Renal cortex interstitium (tissue), 11 donors: Measurements from ENCODE around the gene GRK4. TPM values are rescaled to one million over a fixed set of nuclear protein-coding genes. Genes with fewer than 3 reads are reported as not detected.
A peak's percentile ranks its signal among the peaks of the same experiment; 100 is the strongest.
"Not testable (repeated sequence)": the region's sequence is repeated elsewhere in the genome, so short reads cannot be mapped to it uniquely, and the experiment has no call there.

Experiments used
- DNase-seq, 11 donors: peaks; one replicate each; pipeline ENCODE4 v3.0.0-alpha.2; 2013; ENCODE audit warnings: low read depth in 9 of 11, low spot score in 4 of 11; ENCODE audit errors: extremely low read depth in 1 of 11
- polyA plus RNA-seq, 3 donors: library from polyadenylated mRNA; unstranded; fragments of 120-200 nt; gene quantifications; one replicate each; pipeline ENCODE4 v1.2.1, GENCODE V29; 2013; ENCODE audit not compliant: insufficient read length in 3 of 3

GRK4 gene
- polyA plus RNA-seq, 3 donors, result 6.2 to 10.0 (median 8.0) TPM

- DNase-seq, result no peak
Observed at GRCh38 chr4:3046623-3047022, 83.3 kb downstream of the GRK4 start.

GRCh38 chr4:3047464-3048286 is 84.3 kb downstream of the GRK4 start:
- peak in 8 of 11 donors; percentile 11 to 47 (median 36) for DNase-seq

DNA sequence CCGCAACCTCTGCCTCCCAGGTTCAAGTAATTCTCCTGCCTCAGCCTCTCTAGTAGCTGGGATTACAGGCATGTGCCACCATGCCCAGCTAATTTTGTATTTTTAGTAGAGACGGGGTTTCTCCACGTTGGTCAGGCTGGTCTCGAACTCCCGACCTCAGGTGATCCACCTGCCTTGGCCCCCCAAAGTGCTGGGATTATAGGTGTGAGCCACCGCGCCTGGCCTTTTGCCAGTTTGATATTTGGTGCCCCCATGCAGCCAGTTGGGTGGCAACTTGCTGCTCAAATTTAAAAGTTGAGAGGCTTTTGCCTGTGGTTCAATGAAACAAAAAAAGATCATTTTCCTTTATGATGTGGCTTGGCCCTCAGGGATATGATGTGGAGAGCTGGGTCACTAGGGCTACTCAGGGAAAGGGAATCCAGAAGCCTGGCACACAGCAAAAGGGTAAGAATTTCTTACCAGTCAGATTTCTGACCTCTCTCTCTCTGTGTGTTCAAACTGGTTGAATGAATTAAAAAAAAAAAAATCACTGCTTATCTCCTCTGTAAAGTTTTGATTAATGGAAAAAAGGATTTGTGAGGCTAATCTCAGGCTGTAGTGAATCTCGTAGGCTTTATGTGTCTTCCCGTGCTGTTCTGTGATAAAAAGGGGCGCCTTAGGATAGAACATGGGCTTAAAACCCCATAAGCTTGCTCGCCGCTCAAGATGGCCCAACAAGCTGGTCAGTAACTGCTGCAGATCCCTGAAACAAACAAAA is 87.9 kb downstream of the GRK4 start:
- not testable (repeated sequence) for DNase-seq

DNA sequence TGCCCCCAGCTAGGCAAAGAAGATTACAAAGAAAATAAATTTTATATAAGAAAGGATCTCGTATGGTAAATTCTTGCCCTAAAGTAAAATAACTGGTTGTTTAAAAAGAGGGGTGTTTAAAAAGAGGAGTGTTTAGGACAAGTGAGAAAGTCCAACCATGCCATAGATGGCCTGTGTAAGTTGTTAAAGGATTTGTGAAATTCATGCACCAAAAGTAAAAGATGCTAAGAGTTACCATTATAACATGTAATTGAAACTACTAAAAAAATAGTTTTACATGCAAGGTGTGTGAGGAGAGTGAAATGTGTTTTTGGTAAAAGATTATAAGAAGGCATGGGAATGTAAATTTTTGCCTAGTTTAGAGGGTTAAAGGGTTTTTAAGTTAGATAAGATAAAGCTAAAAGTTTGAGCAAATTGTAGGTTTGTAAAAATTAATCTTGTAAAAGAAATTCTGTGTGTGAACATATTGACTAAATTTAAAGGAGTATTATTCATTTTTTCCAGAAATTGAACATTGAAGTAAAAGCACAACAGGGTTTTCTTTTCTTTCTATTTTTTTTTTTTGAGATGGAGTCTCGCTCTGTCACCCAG is 90.9 kb downstream of the GRK4 start:
- no peak for DNase-seq

DNA sequence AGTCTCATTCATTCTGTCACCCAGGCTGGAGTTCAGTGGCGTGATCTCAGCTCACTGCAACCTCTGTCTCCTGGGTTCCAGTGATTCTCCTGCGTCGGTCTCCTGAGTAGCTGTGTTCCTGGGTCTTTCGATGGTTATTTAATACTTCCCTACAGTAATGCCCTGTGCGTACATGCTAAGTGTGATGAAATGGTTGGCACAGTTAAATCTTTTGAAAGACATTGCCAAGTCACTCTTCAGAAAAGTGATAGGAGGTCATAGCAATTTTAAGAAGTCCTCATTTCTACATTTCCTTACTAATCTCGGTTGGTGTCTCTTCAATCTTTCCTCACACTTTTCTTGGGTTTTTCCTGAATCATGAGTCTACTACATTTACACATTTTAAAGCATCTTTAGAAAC is 96.6 kb downstream of the GRK4 start:
- no peak for DNase-seq

DNA sequence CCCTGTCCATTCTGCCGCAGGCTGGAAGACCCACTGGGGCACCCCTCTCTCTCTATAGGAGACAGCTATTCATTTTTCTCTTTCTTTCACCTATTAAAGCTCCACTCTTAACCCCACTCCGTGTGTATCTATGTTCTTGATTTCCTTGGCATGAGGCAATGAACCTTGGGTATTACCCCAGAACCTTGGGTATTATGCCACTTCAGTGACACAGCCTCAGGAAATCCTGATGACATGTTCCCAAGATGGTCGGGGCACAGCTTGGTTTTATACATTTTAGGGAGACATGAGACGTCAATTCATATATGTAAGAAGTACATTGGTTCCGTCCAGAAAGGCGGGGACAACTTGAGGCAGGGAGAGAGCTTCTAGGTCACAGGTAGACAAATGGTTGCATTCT is 97.6 kb downstream of the GRK4 start:
- DNase-seq, result no peak

- no peak for DNase-seq
Observed at GRCh38 chr4:3062471-3062870, 99.1 kb downstream of the GRK4 start.

DNA sequence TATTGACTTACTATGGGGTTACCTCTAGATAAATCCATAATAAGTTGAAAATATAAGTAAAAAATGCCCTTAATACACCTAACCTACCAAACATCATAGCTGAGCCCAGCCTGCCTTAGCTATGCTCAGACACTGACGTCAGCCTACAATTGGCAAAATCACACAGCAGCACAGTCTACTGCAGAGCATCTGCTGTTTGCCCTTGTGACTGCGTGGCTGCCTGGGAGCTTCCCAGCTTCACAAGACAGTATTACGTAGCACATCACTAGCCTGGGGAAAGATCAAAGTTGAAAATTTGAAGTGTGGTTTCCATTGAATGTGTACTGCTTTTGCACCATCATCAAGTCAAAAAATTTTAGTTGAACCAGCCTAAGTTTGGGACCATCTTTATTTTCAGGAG is 102.2 kb downstream of the GRK4 start:
- DNase-seq, result no peak

GRCh38 chr4:3066836-3067400 is 103.5 kb downstream of the GRK4 start:
- DNase-seq, result peak in 2 of 11 donors; percentile 15 to 41

DNA sequence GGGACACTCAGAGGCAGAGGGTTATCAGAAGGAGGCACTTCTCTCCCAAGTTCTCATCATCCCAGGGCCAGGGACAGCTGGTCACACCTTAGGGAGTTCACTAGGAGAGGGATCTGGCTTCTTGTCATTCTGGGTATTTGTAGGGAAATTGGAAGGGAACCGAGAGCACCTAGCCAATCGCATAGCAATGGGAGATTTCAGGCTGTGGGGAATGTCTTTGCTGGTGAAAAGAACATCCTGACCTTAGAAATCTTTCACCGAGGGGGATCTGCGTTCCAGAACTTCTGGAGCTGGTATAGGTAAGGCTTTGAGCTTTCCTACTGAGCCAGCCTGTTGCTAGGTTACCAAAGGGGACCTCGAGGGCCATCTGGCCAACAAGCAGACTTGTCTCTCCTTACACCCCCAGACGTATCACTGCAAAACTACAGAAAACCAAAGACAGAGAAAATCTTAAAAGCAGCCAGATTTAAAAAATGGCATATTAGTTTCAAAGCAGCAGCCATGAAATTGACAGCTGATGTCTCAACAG is 104.2 kb downstream of the GRK4 start:
- DNase-seq, result no peak

- no peak for DNase-seq
Observed at GRCh38 chr4:3069661-3070199, 106.4 kb downstream of the GRK4 start.

DNA sequence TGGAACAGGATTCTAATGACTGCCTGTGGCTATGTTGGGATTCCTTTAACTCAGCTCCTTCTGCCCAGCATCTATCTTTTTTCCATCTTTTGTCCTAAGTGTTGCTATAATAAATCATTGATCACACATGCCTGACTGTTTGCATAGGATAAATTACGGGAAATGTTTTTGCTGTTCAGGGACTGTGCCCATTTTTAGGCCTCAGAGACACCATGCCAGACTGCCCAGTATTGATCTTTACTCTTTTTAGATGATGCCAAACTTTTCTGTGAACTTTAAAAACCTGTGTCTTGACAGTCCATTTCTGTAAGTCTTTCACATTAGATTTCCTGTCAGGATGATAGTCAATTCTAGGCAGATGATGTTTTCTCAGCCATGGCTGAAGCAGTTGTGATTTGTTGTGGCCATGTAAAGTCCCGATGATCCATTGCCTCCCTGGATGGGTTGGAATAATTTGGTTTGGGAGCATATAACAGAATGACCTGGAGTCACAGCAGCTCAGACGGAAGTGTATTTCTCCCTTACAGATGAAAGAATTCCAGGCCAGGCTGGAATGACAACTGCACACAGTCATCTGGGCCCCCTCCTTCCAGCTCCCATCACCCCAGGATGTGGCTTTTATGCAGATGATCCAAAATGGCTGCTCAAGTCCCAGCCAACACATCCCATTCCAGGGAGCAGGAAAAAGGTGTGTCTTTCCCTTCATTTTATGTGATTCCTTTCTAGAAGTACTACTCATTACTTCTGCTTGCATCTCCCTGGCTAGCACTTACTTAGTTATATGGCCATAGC is 107.5 kb downstream of the GRK4 start:
- no peak for DNase-seq

GRCh38 chr4:3071811-3072210 is 108.4 kb downstream of the GRK4 start:
- DNase-seq, result no peak

DNA sequence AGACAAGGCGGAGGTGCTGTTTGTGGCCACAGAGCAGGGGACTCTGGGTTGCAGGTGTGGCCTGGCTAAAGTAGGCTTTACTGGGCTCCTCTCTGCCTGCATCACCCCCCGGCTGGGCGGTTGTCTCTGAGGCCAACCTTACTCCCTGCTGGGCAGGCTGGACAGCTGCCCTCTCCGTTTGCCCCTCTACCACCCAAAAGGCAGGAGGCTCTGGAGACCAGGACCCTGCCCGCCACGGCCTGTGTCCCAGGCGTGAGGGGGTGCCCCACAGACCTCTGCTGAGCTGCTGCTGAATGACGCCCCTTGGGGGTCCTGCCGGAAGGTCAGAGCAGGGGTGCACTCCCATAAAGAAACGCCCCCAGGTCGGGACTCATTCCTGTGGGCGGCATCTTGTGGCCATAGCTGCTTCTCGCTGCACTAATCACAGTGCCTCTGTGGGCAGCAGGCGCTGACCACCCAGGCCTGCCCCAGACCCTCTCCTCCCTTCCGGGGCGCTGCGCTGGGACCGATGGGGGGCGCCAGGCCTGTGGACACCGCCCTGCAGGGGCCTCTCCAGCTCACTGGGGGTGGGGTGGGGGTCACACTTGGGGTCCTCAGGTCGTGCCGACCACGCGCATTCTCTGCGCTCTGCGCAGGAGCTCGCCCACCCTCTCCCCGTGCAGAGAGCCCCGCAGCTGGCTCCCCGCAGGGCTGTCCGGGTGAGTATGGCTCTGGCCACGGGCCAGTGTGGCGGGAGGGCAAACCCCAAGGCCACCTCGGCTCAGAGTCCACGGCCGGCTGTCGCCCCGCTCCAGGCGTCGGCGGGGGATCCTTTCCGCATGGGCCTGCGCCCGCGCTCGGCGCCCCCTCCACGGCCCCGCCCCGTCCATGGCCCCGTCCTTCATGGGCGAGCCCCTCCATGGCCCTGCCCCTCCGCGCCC is 110.0 kb downstream of the GRK4 start:
- DNase-seq, result peak in 1 of 11 donors; percentile 29

DNA sequence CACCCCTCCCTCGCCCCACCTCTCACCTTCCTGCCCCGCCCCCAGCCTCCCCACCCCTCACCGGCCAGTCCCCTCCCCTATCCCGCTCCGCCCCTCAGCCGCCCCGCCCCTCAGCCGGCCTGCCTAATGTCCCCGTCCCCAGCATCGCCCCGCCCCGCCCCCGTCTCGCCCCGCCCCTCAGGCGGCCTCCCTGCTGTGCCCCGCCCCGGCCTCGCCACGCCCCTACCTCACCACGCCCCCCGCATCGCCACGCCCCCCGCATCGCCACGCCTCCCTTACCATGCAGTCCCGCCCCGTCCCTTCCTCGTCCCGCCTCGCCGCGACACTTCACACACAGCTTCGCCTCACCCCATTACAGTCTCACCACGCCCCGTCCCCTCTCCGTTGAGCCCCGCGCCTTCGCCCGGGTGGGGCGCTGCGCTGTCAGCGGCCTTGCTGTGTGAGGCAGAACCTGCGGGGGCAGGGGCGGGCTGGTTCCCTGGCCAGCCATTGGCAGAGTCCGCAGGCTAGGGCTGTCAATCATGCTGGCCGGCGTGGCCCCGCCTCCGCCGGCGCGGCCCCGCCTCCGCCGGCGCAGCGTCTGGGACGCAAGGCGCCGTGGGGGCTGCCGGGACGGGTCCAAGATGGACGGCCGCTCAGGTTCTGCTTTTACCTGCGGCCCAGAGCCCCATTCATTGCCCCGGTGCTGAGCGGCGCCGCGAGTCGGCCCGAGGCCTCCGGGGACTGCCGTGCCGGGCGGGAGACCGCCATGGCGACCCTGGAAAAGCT is 110.9 kb downstream of the GRK4 start, which contains the start of the genes HTT and HTT-AS:
TSS of gene HTT (plus strand) at position 604 of the 768 bp plus-strand sequence. CDS start at position 749, 145 bp downstream.
TSS of gene HTT-AS (minus strand) at position 461 of the 768 bp plus-strand sequence.
- DNase-seq, result peak; percentile 89 to 96 (median 92)

GRCh38 chr4:3074846-3075651 is 111.7 kb downstream of the GRK4 start:
- peak; percentile 50 to 81 (median 74) for DNase-seq
